Uterus (tissue), 2 donors: Measurements from ENCODE around the gene ZNF668.

Source experiments
- CTCF ChIP-seq, 4 experiments: fragments of 200-600 bp in 2 of 4; fragments of 450-650 bp in 2 of 4; sonication (generic) in 2 of 4; IDR thresholded peaks; one replicate each; pipeline ENCODE4 v1.5.1; 2016 to 2019; ENCODE audit warnings: antibody characterized with exemption in 4 of 4, mild to moderate bottlenecking in 2 of 4, moderate library complexity in 1 of 4
- POLR2A ChIP-seq, 2 donors: fragments of 450-650 bp; IDR thresholded peaks; one replicate each; pipeline ENCODE4 v1.6.1; 2016; ENCODE audit warnings: antibody characterized with exemption in 2 of 2, mild to moderate bottlenecking in 1 of 2, moderate library complexity in 1 of 2

DNA sequence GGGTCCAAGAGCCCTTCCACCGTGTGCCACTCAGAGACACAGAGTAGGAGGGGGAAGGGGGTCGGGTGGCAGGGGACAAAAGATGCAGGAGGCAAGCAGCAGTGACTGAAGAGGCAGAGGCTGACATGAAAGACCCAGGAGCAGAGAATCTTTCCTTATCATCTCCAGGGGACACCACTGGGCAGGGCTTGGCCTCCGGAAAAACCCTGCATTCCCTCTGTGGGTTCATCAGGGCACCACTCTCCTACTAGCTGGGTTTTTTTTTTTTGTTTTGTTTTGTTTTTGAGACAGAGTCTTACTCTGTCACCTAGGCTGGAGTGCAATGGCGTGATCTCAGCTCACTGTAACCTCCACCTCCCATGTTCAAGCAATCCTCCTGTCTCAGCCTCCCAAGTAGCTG is 42.8 kb downstream of the ZNF668 start:
- no peak for TF ChIP-seq CTCF (IDR thresholded peaks at IDR 0.05)
- no peak for TF ChIP-seq POLR2A (IDR thresholded peaks at IDR 0.05)
